ENCODE data around the gene ATP1A2.

Gene ATP1A2

DNA sequence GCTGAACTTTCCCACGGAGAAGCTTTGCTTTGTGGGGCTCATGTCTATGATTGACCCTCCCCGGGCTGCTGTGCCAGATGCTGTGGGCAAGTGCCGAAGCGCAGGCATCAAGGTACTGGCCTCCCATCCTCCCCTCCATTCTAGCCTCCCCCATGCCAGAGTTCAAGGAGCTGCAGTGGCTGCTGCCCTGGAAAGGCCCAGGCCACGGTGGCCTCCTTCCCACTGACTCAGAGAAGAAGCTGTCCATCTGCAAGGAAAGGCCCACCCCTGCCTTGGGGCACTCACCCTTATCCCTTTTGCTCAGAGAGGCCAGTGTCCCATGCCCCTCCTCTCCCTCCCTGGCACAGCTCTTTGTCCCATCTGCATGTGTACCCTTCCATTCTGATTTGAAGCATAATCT lies 14.9 kb downstream of the ATP1A2 start:
- no peaks in the 10 kb centered on the region for H3K36me3 ChIP-seq (ENCODE audit: control insufficient read depth, insufficient read depth, low read length)
- no peaks in the 10 kb centered on the region for H3K4me1 ChIP-seq
- no peak overlapping the region for H2AFZ ChIP-seq
- H3K4me2 ChIP-seq (ENCODE audit: low read length), result no peak overlapping the region
- no peaks in the 10 kb centered on the region for H3K27me3 ChIP-seq (ENCODE audit: control insufficient read depth, insufficient read depth, low read length)
- TF ChIP-seq CTCF (IDR thresholded peaks at IDR 0.05), result no peak
- H3K9me3 ChIP-seq (ENCODE audit: control insufficient read depth, low read length), result no peaks in the 10 kb centered on the region
- no peak overlapping the region for H3K4me3 ChIP-seq (ENCODE audit: low read depth, low read length)
- no peaks in the 10 kb centered on the region for H3K79me2 ChIP-seq
- H3K9ac ChIP-seq, result no peak overlapping the region
- no peak overlapping the region for H3K27ac ChIP-seq

DNA sequence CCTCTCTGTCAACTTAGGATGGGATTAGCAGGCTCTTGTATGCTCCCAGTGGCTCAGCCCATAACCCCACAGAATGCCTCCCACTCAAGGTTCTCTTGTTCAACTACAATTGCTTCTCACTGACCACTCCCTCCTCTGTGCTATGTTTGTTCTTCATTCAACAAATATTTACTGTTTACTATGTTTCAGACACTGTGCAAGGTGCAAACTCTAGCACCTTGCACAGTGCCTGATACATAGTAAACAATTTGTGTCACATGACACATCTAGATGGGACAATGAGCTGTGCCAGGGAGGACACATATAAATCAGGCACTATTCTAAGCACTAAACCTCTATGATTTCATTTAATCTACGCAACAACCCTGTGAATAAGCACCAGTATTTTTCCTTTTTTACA lies 15.4 kb downstream of the ATP1A2 start:
- Histone ChIP-seq H3K4me1 (no peaks in the 10 kb centered on the region), H3K4me2 (ENCODE audit: low read length) (no peak overlapping the region), H3K4me3 (ENCODE audit: low read depth, low read length) (no peak overlapping the region), H3K27ac (no peak overlapping the region), H2AFZ (no peak overlapping the region), H3K79me2 (no peaks in the 10 kb centered on the region), H3K27me3 (ENCODE audit: control insufficient read depth, insufficient read depth, low read length) (no peaks in the 10 kb centered on the region), H3K36me3 (ENCODE audit: control insufficient read depth, insufficient read depth, low read length) (no peaks in the 10 kb centered on the region), H3K9ac (no peak overlapping the region), H3K9me3 (ENCODE audit: control insufficient read depth, low read length) (no peaks in the 10 kb centered on the region)
- TF ChIP-seq CTCF (IDR thresholded peaks at IDR 0.05), result no peak

- Histone ChIP-seq H3K27ac (no peak overlapping the region), H3K36me3 (ENCODE audit: control insufficient read depth, insufficient read depth, low read length) (no peaks in the 10 kb centered on the region)
Observed at GRCh38 chr1:160131803-160132565, 16.4 kb downstream of the ATP1A2 start.

GRCh38 chr1:160133990-160134770 lies 18.6 kb downstream of the ATP1A2 start:
- H3K4me2 ChIP-seq (ENCODE audit: low read length), result no peak overlapping the region
- no peaks in the 10 kb centered on the region for H3K4me1 ChIP-seq
- no peaks in the 10 kb centered on the region for H3K36me3 ChIP-seq (ENCODE audit: control insufficient read depth, insufficient read depth, low read length)
- H2AFZ ChIP-seq, result no peak overlapping the region
- no peaks in the 10 kb centered on the region for H3K9me3 ChIP-seq (ENCODE audit: control insufficient read depth, low read length)
- no peak for TF ChIP-seq CTCF (IDR thresholded peaks at IDR 0.05)
- no peak overlapping the region for H3K27ac ChIP-seq
- no peak overlapping the region for H3K9ac ChIP-seq
- H3K4me3 ChIP-seq (ENCODE audit: low read depth, low read length), result no peak overlapping the region
- H3K79me2 ChIP-seq, result no peaks in the 10 kb centered on the region
- H3K27me3 ChIP-seq (ENCODE audit: control insufficient read depth, insufficient read depth, low read length), result no peaks in the 10 kb centered on the region

More at GRCh38 chr1:160131803-160132565, 16.4 kb downstream of the ATP1A2 start:
- Histone ChIP-seq H3K9ac (no peak overlapping the region), H3K4me1 (no peaks in the 10 kb centered on the region), H3K4me3 (ENCODE audit: low read depth, low read length) (no peak overlapping the region), H3K27me3 (ENCODE audit: control insufficient read depth, insufficient read depth, low read length) (no peaks in the 10 kb centered on the region), H3K4me2 (ENCODE audit: low read length) (no peak overlapping the region), H3K79me2 (no peaks in the 10 kb centered on the region), H2AFZ (no peak overlapping the region), H3K9me3 (ENCODE audit: control insufficient read depth, low read length) (no peaks in the 10 kb centered on the region)
- TF ChIP-seq CTCF (IDR thresholded peaks at IDR 0.05), result no peak
